Fibroblast of lung (primary cell): ENCODE data around the gene OLIG1.
A peak's percentile ranks its signal among the peaks of the same experiment; 100 is the strongest.

Experiments
- EZH2 ChIP-seq: IDR thresholded peaks from 2 replicates; pipeline ENCODE4 v1.5.1; 2012; ENCODE audit warnings: low read length, control low read depth, mild to moderate bottlenecking; ENCODE audit errors: missing control alignments
- TF ChIP-seq, protein P1 (sequence below), 2 donors: IDR thresholded peaks in 1 of 2; conservative IDR thresholded peaks in 1 of 2; 1 replicate in 1 of 2; 2 replicates in 1 of 2; pipeline ENCODE4 v1.5.1; 2011 to 2012; ENCODE audit warnings: low read length in 2 of 2, control low read depth in 1 of 2, inconsistent platforms in 1 of 2, low read depth in 1 of 2, mild to moderate bottlenecking in 1 of 2

DNA sequence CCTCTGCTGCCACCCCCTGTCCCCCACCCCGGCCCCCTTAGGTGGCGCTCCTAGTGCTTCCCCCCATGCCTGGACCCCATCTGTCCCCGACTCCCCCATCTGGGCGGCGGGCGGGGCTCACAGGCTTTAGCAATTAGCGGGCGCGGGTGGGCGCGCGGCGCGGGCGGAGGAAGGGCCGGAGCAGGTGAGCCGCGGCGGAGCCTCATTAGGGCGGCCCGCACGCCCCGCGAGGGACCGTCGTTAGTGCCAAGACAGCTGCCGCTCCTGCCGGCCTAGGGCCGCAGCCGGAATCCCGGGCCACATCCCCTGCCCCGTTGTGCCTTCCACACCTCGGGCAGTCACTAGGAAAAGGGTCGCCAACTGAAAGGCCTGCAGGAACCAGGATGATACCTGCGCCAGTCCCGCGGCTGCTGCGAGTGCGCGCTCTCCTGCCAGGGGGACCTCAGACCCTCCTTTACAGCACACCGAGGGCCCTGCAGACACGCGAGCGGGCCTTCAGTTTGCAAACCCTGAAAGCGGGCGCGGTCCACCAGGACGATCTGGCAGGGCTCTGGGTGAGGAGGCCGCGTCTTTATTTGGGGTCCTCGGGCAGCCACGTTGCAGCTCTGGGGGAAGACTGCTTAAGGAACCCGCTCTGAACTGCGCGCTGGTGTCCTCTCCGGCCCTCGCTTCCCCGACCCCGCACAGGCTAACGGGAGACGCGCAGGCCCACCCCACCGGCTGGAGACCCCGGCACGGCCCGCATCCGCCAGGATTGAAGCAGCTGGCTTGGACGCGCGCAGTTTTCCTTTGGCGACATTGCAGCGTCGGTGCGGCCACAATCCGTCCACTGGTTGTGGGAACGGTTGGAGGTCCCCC, 36.6 kb upstream of the OLIG1 start:
- TF ChIP-seq, protein P1, sequence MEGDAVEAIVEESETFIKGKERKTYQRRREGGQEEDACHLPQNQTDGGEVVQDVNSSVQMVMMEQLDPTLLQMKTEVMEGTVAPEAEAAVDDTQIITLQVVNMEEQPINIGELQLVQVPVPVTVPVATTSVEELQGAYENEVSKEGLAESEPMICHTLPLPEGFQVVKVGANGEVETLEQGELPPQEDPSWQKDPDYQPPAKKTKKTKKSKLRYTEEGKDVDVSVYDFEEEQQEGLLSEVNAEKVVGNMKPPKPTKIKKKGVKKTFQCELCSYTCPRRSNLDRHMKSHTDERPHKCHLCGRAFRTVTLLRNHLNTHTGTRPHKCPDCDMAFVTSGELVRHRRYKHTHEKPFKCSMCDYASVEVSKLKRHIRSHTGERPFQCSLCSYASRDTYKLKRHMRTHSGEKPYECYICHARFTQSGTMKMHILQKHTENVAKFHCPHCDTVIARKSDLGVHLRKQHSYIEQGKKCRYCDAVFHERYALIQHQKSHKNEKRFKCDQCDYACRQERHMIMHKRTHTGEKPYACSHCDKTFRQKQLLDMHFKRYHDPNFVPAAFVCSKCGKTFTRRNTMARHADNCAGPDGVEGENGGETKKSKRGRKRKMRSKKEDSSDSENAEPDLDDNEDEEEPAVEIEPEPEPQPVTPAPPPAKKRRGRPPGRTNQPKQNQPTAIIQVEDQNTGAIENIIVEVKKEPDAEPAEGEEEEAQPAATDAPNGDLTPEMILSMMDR (conservative IDR thresholded peaks at IDR 0.05 in 1 of 2, IDR thresholded peaks at IDR 0.05 in 1 of 2; ENCODE audit: low read depth in 1 of 2, low read length in 2 of 2), result no peak
- peak; percentile 88 for TF ChIP-seq EZH2
